Activated gamma-delta T cell (primary cell): ENCODE measurements around the gene EPG5.
"Not testable (repeated sequence)": the region's sequence is repeated elsewhere in the genome, so short reads cannot be mapped to it uniquely, and the experiment has no call there.

ENCODE experiments used
- DNase-seq: peaks from one replicate; lab custom pipeline; 2025; lab: John Stamatoyannopoulos, UW

EPG5 gene

GRCh38 chr18:45978084-45978483 is 11.0 kb upstream of the EPG5 start:
- DNase-seq, result no peak

- DNase-seq, result no peak
Measured at GRCh38 chr18:45976974-45977373, 9.8 kb upstream of the EPG5 start.

- no peak for DNase-seq
Measured at GRCh38 chr18:45976566-45976965, 9.4 kb upstream of the EPG5 start.

GRCh38 chr18:45974088-45974536 is 7.0 kb upstream of the EPG5 start:
- DNase-seq, result no peak

- not testable (repeated sequence) for DNase-seq
Measured at GRCh38 chr18:45964913-45965312, 2.2 kb downstream of the EPG5 start.

- DNase-seq, result no peak
Measured at GRCh38 chr18:45962866-45963265, 4.3 kb downstream of the EPG5 start.

- no peak for DNase-seq
Measured at GRCh38 chr18:45962461-45962860, 4.7 kb downstream of the EPG5 start.

- DNase-seq, result not testable (repeated sequence)
Measured at GRCh38 chr18:45959484-45959883, 7.6 kb downstream of the EPG5 start.

GRCh38 chr18:45958730-45959129 is 8.4 kb downstream of the EPG5 start:
- DNase-seq, result no peak

GRCh38 chr18:45958027-45958426 is 9.1 kb downstream of the EPG5 start:
- no peak for DNase-seq

GRCh38 chr18:45957100-45957499 is 10.0 kb downstream of the EPG5 start:
- DNase-seq, result no peak

- no peak for DNase-seq
Measured at GRCh38 chr18:45954070-45954934, 12.8 kb downstream of the EPG5 start.

GRCh38 chr18:45951016-45951714 is 16.0 kb downstream of the EPG5 start:
- no peak for DNase-seq

- DNase-seq, result no peak
Measured at GRCh38 chr18:45945669-45946068, 21.5 kb downstream of the EPG5 start.

- DNase-seq, result no peak
Measured at GRCh38 chr18:45940724-45941123, 26.4 kb downstream of the EPG5 start.

- DNase-seq, result no peak
Measured at GRCh38 chr18:45939236-45939635, 27.9 kb downstream of the EPG5 start.

- no peak for DNase-seq
Measured at GRCh38 chr18:45938488-45938935, 28.6 kb downstream of the EPG5 start.

GRCh38 chr18:45935591-45936335 is 31.4 kb downstream of the EPG5 start:
- no peak for DNase-seq

GRCh38 chr18:45932708-45933107 is 34.4 kb downstream of the EPG5 start:
- DNase-seq, result no peak

- DNase-seq, result no peak
Measured at GRCh38 chr18:45930963-45931362, 36.2 kb downstream of the EPG5 start.

- DNase-seq, result no peak
Measured at GRCh38 chr18:45926691-45927090, 40.4 kb downstream of the EPG5 start.

- no peak for DNase-seq
Measured at GRCh38 chr18:45926085-45926484, 41.0 kb downstream of the EPG5 start.
